DOHH2 (cell line): ENCODE data around the gene SPECC1L.

Source experiments
- H3F3A ChIP-seq: fragments of 200-600 bp; sonication (generic), shearing (Covaris generic); 2 replicates; pipeline ENCODE4 v1.6.0; 2016; ENCODE audit warnings: antibody characterized with exemption, mild to moderate bottlenecking; ENCODE audit not compliant: control insufficient read depth, insufficient read depth
- H3K27ac ChIP-seq: fragments of 200-600 bp; sonication (generic); 2 replicates; pipeline ENCODE4 v1.5.1; 2014; ENCODE audit warnings: low read depth, mild to moderate bottlenecking, low read length, moderate library complexity
- H3K27me3 ChIP-seq: fragments of 200-600 bp; sonication (generic); 2 replicates; pipeline ENCODE4 v1.6.1; 2014; ENCODE audit warnings: mild to moderate bottlenecking, low read length, mixed read lengths; ENCODE audit not compliant: control insufficient read depth
- H3K36me3 ChIP-seq: fragments of 200-600 bp; sonication (generic); 2 replicates; pipeline ENCODE4 v1.6.1; 2014; ENCODE audit warnings: mild to moderate bottlenecking, low read length, moderate library complexity, mixed read lengths; ENCODE audit not compliant: control insufficient read depth
- H3K4me1 ChIP-seq: fragments of 200-600 bp; sonication (generic); 2 replicates; pipeline ENCODE4 v1.6.1; 2014; ENCODE audit warnings: mild to moderate bottlenecking, low read length, mixed read lengths; ENCODE audit not compliant: control insufficient read depth
- H3K4me2 ChIP-seq: fragments of 200-600 bp; sonication (generic); 2 replicates; pipeline ENCODE4 v1.6.0; 2014; ENCODE audit warnings: mild to moderate bottlenecking, low read length, moderate library complexity
- H3K4me3 ChIP-seq: fragments of 200-600 bp; sonication (generic); 2 replicates; pipeline ENCODE4 v1.5.1; 2014; ENCODE audit warnings: mild to moderate bottlenecking, low read length, mixed read lengths
- H3K79me2 ChIP-seq: fragments of 200-600 bp; sonication (generic); 2 replicates; pipeline ENCODE4 v1.6.1; 2014; ENCODE audit warnings: mild to moderate bottlenecking, low read length, mixed read lengths; ENCODE audit not compliant: control insufficient read depth
- H3K9me2 ChIP-seq: fragments of 200-600 bp; sonication (generic); replicated peaks from 2 replicates; pipeline ENCODE4 v1.6.1; 2014; ENCODE audit warnings: mild to moderate bottlenecking, low read length, mixed read lengths; ENCODE audit not compliant: control insufficient read depth
- H3K9me3 ChIP-seq: fragments of 200-600 bp; sonication (generic); 2 replicates; pipeline ENCODE4 v1.6.1; 2014; ENCODE audit warnings: antibody characterized with exemption, low read length, mixed read lengths; ENCODE audit not compliant: control insufficient read depth, insufficient read depth
- H4K20me1 ChIP-seq: fragments of 200-600 bp; sonication (generic); 2 replicates; pipeline ENCODE4 v1.6.0; 2014; ENCODE audit warnings: low read depth, mild to moderate bottlenecking, antibody characterized with exemption, low read length, moderate library complexity; ENCODE audit not compliant: control insufficient read depth, insufficient read depth
- EZH2phosphoT487 ChIP-seq: fragments of 200-600 bp; sonication (generic); IDR thresholded peaks from 2 replicates; pipeline ENCODE4 v1.6.1; 2017; ENCODE audit warnings: borderline replicate concordance, mild to moderate bottlenecking, antibody characterized with exemption, low read length, moderate library complexity, mixed read lengths
- TF ChIP-seq, protein P1 (sequence below): fragments of 200-600 bp; sonication (generic); IDR thresholded peaks from one replicate; pipeline ENCODE4 v1.5.1; 2014; ENCODE audit warnings: antibody characterized with exemption, mild to moderate bottlenecking, low read depth, low read length; ENCODE audit not compliant: poor library complexity, severe bottlenecking

SPECC1L gene

DNA sequence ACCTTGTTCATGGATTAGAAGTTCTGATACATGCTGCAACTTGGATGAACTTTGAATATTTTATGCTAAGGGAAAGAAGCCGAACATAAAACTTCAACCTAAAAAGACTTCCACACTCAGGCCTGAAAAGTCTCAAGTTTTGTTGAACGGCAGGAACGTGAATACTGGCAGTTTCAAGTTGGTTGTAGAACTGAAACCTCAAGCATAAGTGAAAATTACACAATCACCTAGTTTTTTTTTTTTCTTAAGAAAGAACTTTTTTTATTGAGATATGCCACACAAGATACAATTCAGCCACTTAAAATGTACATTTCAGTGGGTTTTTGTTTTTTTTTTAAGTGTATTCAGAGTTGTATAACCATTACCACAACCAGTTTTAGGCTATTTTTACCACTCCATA is 106.0 kb downstream of the SPECC1L start:
- no peaks in the 10 kb centered on the region; the same call in 1 of the 2 replicates for H3F3A ChIP-seq
- TF ChIP-seq EZH2phosphoT487: no peak
- TF ChIP-seq, protein P1, sequence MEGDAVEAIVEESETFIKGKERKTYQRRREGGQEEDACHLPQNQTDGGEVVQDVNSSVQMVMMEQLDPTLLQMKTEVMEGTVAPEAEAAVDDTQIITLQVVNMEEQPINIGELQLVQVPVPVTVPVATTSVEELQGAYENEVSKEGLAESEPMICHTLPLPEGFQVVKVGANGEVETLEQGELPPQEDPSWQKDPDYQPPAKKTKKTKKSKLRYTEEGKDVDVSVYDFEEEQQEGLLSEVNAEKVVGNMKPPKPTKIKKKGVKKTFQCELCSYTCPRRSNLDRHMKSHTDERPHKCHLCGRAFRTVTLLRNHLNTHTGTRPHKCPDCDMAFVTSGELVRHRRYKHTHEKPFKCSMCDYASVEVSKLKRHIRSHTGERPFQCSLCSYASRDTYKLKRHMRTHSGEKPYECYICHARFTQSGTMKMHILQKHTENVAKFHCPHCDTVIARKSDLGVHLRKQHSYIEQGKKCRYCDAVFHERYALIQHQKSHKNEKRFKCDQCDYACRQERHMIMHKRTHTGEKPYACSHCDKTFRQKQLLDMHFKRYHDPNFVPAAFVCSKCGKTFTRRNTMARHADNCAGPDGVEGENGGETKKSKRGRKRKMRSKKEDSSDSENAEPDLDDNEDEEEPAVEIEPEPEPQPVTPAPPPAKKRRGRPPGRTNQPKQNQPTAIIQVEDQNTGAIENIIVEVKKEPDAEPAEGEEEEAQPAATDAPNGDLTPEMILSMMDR: no peak
- no peak overlapping the region for H3K27ac ChIP-seq
- no peak overlapping the region for H3K4me2 ChIP-seq
- peaks cover 52% of the 10 kb centered on the region for H3K36me3 ChIP-seq
- H3K9me3 ChIP-seq: no peaks in the 10 kb centered on the region
- H3K4me3 ChIP-seq: no peak overlapping the region
- no peaks in the 10 kb centered on the region for H3K9me2 ChIP-seq
- H3K4me1 ChIP-seq: no peaks in the 10 kb centered on the region
- H3K27me3 ChIP-seq: no peaks in the 10 kb centered on the region
- H3K79me2 ChIP-seq: no peaks in the 10 kb centered on the region
- no peaks in the 10 kb centered on the region for H4K20me1 ChIP-seq

DNA sequence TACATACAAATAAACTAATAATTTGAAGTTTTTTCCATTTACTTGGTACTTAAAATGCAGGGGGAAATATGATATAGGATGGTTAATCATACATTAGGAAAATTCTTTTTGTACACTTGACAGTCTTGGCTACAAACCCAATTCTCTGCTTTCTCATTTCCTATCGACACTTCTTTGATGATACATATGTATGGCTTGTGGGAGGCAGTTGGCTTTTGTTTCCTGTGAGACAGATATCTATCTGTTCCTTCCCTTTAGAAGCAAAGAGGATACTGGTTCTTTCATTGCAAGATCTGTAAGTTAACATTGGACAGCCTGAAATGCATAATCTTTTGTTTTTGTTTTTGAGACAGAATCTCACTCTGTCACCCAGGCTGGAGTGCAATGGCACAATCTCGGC is 108.9 kb downstream of the SPECC1L start:
- no peaks in the 10 kb centered on the region for H3K9me2 ChIP-seq
- H3F3A ChIP-seq: peaks cover 5% of the 10 kb centered on the region; the same call in 1 of the 2 replicates
- H3K4me3 ChIP-seq: no peak overlapping the region
- H3K4me1 ChIP-seq: no peaks in the 10 kb centered on the region
- H3K9me3 ChIP-seq: no peaks in the 10 kb centered on the region
- H4K20me1 ChIP-seq: no peaks in the 10 kb centered on the region
- H3K36me3 ChIP-seq: peaks cover 50% of the 10 kb centered on the region
- TF ChIP-seq, protein P1: no peak
- TF ChIP-seq EZH2phosphoT487: no peak
- H3K27ac ChIP-seq: no peak overlapping the region
- no peak overlapping the region for H3K4me2 ChIP-seq
- H3K79me2 ChIP-seq: no peaks in the 10 kb centered on the region
- no peaks in the 10 kb centered on the region for H3K27me3 ChIP-seq

DNA sequence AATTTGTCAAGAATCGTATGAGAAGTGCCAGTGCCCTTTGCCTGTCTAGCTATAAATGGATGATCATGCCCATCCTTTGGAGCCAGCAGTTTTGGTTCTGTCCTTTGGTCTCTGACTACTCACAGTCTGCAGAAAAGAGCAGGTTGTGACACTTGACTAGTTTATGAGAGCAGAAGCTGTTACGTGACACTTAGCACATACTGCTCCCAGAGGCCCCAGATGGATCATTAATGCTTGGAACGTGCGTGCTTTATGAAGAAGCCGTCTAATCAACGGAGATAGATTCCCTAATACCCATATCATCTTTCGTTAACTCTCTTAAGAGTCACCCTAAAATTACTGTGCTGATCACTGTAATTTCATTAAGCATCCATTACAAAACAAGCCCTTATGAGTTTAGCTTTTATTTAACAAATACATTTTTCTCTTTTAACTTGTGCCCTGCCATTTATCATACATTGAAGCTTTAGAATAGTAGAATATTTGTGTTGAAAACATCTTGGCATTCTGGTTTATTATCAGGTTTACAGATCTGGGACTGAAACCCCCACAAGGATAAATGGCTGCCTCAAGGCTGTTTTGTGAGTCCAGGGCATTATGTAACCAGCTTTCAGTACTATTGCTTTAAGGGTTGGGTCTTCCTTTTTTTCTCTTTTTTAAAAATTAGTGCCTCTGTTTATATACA is 109.7 kb downstream of the SPECC1L start:
- H3K9me3 ChIP-seq: no peaks in the 10 kb centered on the region
- H3K27ac ChIP-seq: no peak overlapping the region
- H3K4me2 ChIP-seq: no peak overlapping the region
- no peaks in the 10 kb centered on the region for H3K27me3 ChIP-seq
- H3K4me1 ChIP-seq: no peaks in the 10 kb centered on the region
- no peak overlapping the region for H3K4me3 ChIP-seq
- no peaks in the 10 kb centered on the region for H3K79me2 ChIP-seq
- no peaks in the 10 kb centered on the region for H4K20me1 ChIP-seq
- peaks cover 43% of the 10 kb centered on the region for H3K36me3 ChIP-seq
- H3F3A ChIP-seq: peaks cover 5% of the 10 kb centered on the region
- H3K9me2 ChIP-seq: no peaks in the 10 kb centered on the region
- TF ChIP-seq, protein P1: no peak
- TF ChIP-seq EZH2phosphoT487: no peak
